Omental fat pad (tissue), 4 donors: ENCODE results near the gene GALR3. TPM values are rescaled to one million over a fixed set of nuclear protein-coding genes. Genes with fewer than 3 reads are reported as not detected.
"Not testable (repeated sequence)": the region's sequence is repeated elsewhere in the genome, so short reads cannot be mapped to it uniquely, and the experiment has no call there.

Experiments
- ATAC-seq: fragments of 150-250 bp; one replicate; pipeline ENCODE4 v1.9.1; 2016; ENCODE audit warnings: mild to moderate bottlenecking, moderate library complexity; ENCODE audit not compliant: low FRiP score
- DNase-seq: peaks from one replicate; pipeline ENCODE4 v3.0.0-alpha.2; 2019; ENCODE audit warnings: low spot score
- total RNA-seq, 4 donors: library from RNA; depleted of rRNA; stranded (reverse); fragments of >200 nt; gene quantifications; one replicate each; pipeline ENCODE4 v1.1.0, GENCODE V29; 2016
- TF ChIP-seq, protein P1 (sequence below), 3 donors: fragments of 450-650 bp; IDR thresholded peaks; one replicate each; pipeline ENCODE4 v1.5.1; 2016 to 2017; ENCODE audit warnings: antibody characterized with exemption in 3 of 3, mild to moderate bottlenecking in 3 of 3, moderate library complexity in 2 of 3

The GALR3 gene
- total RNA-seq, 4 donors from 2014 or later, result not detected

DNA sequence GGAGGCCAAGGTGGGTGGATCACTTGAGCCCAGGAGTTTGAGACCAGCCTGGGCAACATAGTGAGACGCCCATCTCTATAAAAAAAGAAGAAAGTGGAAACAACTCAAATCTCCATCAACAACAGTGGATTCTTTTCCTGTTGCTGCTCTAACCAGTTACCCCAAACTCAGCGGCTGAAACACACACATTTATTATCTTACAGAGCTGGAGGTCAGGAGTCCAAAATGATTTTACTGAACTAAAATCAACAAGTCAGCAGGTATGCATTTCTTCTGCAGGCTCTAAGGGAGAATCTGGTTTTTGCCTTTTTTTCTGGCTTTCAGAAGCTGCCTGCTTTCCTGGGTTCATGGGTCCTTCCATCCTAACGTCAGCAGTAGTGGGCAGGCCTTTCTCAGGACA lies 27.1 kb upstream of the GALR3 start:
- TF ChIP-seq, protein P1, sequence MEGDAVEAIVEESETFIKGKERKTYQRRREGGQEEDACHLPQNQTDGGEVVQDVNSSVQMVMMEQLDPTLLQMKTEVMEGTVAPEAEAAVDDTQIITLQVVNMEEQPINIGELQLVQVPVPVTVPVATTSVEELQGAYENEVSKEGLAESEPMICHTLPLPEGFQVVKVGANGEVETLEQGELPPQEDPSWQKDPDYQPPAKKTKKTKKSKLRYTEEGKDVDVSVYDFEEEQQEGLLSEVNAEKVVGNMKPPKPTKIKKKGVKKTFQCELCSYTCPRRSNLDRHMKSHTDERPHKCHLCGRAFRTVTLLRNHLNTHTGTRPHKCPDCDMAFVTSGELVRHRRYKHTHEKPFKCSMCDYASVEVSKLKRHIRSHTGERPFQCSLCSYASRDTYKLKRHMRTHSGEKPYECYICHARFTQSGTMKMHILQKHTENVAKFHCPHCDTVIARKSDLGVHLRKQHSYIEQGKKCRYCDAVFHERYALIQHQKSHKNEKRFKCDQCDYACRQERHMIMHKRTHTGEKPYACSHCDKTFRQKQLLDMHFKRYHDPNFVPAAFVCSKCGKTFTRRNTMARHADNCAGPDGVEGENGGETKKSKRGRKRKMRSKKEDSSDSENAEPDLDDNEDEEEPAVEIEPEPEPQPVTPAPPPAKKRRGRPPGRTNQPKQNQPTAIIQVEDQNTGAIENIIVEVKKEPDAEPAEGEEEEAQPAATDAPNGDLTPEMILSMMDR (IDR thresholded peaks at IDR 0.05), result no peak
- DNase-seq (no peak), ATAC-seq (no peak)

DNA sequence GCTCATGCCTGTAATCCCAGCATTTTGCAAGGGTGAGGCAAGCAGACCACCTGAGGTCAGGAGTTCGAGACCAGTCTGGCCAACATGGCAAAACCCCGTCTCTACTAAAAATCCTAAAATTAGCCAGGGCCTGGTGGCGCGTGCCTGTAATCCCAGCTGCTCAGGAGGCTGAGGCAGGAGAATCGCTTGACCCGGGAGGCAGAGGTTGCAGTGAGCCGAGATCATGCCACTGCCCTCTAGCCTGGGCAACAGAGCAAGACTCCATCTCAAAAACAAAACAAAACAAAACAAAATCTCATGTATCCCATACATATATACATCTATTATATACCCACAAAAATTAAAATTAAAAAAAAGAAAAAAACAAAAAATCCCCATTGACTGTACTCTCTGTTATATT lies 25.9 kb upstream of the GALR3 start:
- ATAC-seq, DNase-seq: not testable (repeated sequence)

DNA sequence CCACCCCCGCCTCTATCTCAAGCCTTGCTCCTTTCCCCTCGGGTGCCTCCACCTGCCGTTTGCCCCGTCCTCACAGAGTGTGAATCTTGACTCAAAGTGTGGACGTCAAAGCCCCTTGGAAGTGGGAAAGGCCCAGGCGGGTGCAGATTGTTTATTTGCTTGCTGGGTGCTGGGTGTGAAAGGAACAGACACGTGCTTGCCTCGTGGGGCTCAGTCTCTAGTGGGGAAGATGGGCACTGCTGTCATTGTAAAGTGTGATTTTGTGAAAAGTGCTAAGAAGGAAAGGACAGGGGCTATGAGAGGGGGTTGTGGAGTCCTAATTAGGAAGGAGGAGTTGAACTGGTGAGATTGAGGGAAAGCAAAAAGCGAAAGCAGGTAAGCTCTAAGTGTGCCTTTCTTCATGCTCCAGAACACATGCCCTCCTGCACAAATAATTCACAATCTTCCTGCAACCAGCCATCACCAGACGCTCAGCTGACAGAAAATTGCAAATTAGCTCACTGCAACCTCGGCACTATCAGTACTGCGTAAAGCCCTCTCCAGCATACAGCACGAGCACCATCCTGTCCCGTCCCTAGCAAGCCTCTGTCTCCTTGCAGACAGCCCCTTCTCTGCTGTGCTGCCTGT lies 25.2 kb upstream of the GALR3 start:
- no peak for ATAC-seq
- no peak for DNase-seq
- TF ChIP-seq, protein P1 (IDR thresholded peaks at IDR 0.05), result no peak

DNA sequence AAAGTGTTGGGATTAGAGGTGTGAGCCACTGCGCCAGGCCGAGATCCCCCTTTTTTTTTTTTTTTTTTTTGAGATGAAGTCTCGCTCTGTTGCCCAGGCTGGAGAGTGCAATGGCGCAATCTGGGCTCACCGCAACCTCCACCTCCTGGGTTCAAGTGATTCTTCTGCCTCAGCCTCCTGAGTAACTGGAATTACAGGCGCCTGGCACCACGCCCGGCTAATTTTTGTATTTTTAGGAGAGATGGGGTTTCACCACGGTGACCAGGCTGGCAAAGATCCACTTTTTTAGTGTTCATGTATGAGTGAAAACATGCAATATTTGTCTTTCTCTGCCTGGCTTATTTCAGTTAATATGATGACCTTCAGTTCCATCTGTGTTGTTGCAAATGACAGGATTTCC lies 23.2 kb upstream of the GALR3 start:
- not testable (repeated sequence) for ATAC-seq, DNase-seq

DNA sequence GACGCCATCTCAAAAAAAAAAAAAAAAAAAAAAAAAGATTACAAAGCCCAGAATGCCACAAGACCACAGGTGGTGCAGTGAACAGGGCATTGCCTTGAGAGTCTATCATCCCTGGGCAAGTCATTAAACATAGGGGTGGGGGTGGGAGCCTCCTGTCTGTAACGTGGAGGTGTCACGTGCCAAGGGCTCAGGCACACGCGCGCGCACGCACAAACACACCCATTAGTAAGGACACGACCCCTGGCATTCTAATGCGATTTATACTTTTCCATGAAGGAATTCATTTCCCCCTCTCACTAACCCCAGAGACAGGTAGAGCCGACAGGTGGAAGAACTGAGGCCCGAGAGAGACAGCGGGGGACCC lies 21.3 kb upstream of the GALR3 start:
- no peak for DNase-seq
- TF ChIP-seq, protein P1 (IDR thresholded peaks at IDR 0.05), result no peak

DNA sequence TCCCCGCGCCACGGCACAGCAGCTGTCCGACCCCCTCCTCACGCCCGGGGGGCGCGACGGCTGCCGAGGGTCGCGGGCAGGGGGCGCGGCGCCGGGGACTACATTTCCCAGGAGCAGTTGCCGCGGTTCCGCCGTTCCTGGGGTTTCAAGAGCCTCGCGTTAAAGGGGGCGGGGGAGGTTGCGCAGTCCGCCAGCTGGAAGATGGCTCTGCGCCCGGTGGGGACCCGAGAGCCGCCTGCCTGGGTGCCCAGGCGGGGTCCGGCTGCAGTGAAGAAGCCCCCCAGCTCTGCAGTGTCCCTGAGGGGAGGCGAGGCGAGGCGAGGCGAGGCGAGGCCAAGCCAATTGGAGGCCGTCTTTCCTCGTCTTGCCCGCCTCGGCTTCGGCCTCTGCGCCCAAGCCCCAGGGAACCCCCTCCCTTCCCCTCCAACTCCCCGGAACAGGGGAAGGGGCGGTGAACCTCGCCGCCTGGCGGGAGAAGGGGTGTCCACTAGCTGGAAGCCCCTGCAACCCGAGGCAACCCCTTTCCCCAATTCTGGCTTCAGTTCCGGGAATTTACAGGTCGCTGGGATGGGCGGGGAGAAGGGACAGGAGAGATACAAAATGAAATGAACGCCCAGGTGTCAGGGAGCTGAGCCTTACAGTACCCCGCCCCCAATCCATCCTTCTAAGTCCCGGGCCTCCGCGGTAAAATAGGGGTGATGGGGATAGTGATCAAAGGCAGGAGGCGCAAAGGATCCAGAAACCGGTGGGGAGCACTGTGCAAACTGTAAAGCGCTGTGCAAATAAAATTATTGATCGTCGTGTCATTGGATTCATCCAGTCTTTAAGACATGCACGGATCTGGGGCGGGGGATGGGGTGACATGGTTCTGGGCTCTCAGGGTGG lies 20.6 kb upstream of the GALR3 start:
- DNase-seq, result no peak
- ATAC-seq, result no peak
- TF ChIP-seq, protein P1 (IDR thresholded peaks at IDR 0.05), result no peak

More for the DNA sequence above, 21.3 kb upstream of the GALR3 start:
- no peak for ATAC-seq

DNA sequence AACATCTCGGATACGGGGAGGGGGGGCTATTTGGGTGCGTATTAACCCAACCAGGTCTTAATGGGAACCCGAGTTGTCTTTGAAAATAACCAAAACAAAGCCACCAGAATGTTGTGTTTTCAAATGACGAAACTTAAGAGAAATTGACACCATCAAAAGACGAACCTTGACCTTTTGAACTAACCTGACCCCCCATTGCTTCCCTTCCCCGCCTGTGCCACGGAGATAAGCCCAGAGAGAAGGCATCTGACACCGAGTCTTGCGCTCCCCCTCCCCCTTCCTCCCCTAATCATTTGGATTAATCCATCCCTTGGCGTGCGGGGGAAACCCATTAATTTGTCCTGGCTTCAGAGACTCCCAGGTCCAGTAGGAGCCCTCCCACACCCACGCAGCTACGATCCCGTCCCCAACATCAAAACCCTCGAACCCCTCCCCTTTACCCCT lies 20.0 kb upstream of the GALR3 start:
- DNase-seq (no peak), ATAC-seq (no peak)
- TF ChIP-seq, protein P1 (IDR thresholded peaks at IDR 0.05), result no peak
